Right kidney (tissue), 1 donor: ENCODE results near the gene PPP1R9B.

ENCODE experiments used
- DNase-seq: peaks from one replicate; pipeline ENCODE4 v3.0.0-alpha.2; 2016

Gene PPP1R9B

GRCh38 chr17:50105811-50106210, 44.7 kb downstream of the PPP1R9B start:
- no peak for DNase-seq

- DNase-seq, result no peak
These were observed 46.5 kb downstream of the PPP1R9B start for GRCh38 chr17:50103941-50104340.

- no peak for DNase-seq
These were observed 47.2 kb downstream of the PPP1R9B start for GRCh38 chr17:50103252-50103651.

- DNase-seq, result no peak
These were observed 48.1 kb downstream of the PPP1R9B start for GRCh38 chr17:50102164-50102991.

GRCh38 chr17:50101346-50102163, 48.9 kb downstream of the PPP1R9B start:
- DNase-seq, result peak; percentile 76

GRCh38 chr17:50100921-50101345, 49.5 kb downstream of the PPP1R9B start:
- DNase-seq, result no peak

- no peak for DNase-seq
These were observed 50.0 kb downstream of the PPP1R9B start for GRCh38 chr17:50100480-50100883.

- no peak for DNase-seq
These were observed 51.5 kb downstream of the PPP1R9B start for GRCh38 chr17:50099003-50099402.

GRCh38 chr17:50098583-50098982, 51.9 kb downstream of the PPP1R9B start:
- no peak for DNase-seq

- DNase-seq, result no peak
These were observed 52.6 kb downstream of the PPP1R9B start for GRCh38 chr17:50097926-50098325.

- DNase-seq, result no peak
These were observed 53.0 kb downstream of the PPP1R9B start for GRCh38 chr17:50097455-50097854.

GRCh38 chr17:50096758-50097157, 53.7 kb downstream of the PPP1R9B start:
- no peak for DNase-seq

GRCh38 chr17:50096092-50096491, 54.4 kb downstream of the PPP1R9B start:
- no peak for DNase-seq

- peak; percentile 64 for DNase-seq
These were observed 54.8 kb downstream of the PPP1R9B start for GRCh38 chr17:50095626-50096037.

- peak; percentile 88 for DNase-seq
These were observed 55.5 kb downstream of the PPP1R9B start, which contains the start of gene PDK2 for GRCh38 chr17:50094753-50095619. Gene PDK2, plus strand, starts transcription at chr17:50095351. Its CDS starts 85 bp downstream, at chr17:50095436.

GRCh38 chr17:50094243-50094752, 56.2 kb downstream of the PPP1R9B start:
- peak; percentile 90 for DNase-seq

GRCh38 chr17:50093807-50094206, 56.7 kb downstream of the PPP1R9B start:
- DNase-seq, result no peak

- DNase-seq, result no peak
These were observed 57.2 kb downstream of the PPP1R9B start for GRCh38 chr17:50093246-50093645.

- DNase-seq, result no peak
These were observed 58.6 kb downstream of the PPP1R9B start for GRCh38 chr17:50091918-50092285.

GRCh38 chr17:50090971-50091917, 59.2 kb downstream of the PPP1R9B start:
- DNase-seq, result no peak

- DNase-seq, result no peak
These were observed 60.4 kb downstream of the PPP1R9B start for GRCh38 chr17:50090071-50090470.
